ENCODE data around the gene CSTF3. TPM values are rescaled to one million over a fixed set of nuclear protein-coding genes. Genes with fewer than 3 reads are reported as not detected.

Gene CSTF3
- total and polyA plus RNA-seq, 9 of the 15 experiments (the other 6 are each of a cell fraction or from before 2014, with no cell fraction given): 37.0 to 111 (median 61.0) TPM

DNA sequence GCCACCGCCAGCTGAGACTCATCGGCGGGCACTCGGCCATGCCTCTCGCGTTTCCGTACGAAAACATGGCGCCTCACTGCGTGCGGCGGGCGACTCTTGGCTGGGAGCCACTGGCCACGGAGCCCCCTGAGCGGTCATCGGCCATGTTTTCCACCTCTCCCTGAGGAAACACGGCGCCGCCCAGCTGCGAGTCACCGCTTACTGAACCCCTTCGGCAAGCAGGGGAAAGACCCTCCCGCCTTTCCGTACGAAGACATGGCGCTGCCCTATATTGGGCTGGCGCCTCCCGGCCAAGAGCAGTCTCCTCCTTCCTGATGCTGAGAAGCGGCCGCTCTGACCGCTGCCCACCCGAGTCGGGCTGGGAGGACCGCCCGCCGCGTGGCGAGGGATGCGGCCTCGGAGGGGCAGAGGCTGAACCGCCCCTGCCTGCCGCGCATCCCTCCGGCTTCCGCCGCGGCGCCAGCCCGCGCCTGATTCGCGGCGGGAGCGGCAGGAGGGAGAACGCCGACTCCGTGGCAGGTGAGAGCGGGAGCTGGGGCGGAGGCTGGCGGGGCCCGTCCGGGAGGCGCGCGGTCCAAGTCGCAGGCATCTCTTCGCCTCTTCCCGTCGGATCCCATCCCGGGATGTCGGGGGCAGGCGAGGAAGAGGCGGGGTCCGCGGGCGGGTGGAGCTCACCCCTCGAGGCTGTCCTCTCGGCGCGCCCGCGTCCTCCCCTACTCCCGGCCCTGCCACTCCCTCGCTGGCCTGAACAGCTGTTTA is 121.8 kb downstream of the CSTF3 start, which contains the start of gene TCP11L1 (continued):
- TF ChIP-seq, protein P1, sequence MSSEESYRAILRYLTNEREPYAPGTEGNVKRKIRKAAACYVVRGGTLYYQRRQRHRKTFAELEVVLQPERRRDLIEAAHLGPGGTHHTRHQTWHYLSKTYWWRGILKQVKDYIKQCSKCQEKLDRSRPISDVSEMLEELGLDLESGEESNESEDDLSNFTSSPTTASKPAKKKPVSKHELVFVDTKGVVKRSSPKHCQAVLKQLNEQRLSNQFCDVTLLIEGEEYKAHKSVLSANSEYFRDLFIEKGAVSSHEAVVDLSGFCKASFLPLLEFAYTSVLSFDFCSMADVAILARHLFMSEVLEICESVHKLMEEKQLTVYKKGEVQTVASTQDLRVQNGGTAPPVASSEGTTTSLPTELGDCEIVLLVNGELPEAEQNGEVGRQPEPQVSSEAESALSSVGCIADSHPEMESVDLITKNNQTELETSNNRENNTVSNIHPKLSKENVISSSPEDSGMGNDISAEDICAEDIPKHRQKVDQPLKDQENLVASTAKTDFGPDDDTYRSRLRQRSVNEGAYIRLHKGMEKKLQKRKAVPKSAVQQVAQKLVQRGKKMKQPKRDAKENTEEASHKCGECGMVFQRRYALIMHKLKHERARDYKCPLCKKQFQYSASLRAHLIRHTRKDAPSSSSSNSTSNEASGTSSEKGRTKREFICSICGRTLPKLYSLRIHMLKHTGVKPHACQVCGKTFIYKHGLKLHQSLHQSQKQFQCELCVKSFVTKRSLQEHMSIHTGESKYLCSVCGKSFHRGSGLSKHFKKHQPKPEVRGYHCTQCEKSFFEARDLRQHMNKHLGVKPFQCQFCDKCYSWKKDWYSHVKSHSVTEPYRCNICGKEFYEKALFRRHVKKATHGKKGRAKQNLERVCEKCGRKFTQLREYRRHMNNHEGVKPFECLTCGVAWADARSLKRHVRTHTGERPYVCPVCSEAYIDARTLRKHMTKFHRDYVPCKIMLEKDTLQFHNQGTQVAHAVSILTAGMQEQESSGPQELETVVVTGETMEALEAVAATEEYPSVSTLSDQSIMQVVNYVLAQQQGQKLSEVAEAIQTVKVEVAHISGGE (CRISPR knock-in tag; IDR thresholded peaks at IDR 0.05): peak in 1 of 3 experiments; percentile 69; a peak in 2 of 6 replicates
- TF ChIP-seq, protein P2, sequence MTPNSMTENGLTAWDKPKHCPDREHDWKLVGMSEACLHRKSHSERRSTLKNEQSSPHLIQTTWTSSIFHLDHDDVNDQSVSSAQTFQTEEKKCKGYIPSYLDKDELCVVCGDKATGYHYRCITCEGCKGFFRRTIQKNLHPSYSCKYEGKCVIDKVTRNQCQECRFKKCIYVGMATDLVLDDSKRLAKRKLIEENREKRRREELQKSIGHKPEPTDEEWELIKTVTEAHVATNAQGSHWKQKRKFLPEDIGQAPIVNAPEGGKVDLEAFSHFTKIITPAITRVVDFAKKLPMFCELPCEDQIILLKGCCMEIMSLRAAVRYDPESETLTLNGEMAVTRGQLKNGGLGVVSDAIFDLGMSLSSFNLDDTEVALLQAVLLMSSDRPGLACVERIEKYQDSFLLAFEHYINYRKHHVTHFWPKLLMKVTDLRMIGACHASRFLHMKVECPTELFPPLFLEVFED (CRISPR knock-in tag; conservative IDR thresholded peaks at IDR 0.05): no peak
- no peak for TF ChIP-seq LARP7 (IDR thresholded peaks at IDR 0.05)
- peak; percentile 86 for TF ChIP-seq RB1 (IDR thresholded peaks at IDR 0.05; ENCODE audit: low read depth)
- TF ChIP-seq, protein P3, sequence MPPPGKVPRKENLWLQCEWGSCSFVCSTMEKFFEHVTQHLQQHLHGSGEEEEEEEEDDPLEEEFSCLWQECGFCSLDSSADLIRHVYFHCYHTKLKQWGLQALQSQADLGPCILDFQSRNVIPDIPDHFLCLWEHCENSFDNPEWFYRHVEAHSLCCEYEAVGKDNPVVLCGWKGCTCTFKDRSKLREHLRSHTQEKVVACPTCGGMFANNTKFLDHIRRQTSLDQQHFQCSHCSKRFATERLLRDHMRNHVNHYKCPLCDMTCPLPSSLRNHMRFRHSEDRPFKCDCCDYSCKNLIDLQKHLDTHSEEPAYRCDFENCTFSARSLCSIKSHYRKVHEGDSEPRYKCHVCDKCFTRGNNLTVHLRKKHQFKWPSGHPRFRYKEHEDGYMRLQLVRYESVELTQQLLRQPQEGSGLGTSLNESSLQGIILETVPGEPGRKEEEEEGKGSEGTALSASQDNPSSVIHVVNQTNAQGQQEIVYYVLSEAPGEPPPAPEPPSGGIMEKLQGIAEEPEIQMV (tag; conservative IDR thresholded peaks at IDR 0.05; ENCODE audit: low read depth): no peak
- TF ChIP-seq NEUROD1 (IDR thresholded peaks at IDR 0.05; ENCODE audit: borderline replicate concordance, low read depth, low read length, partially characterized antibody): no peak
- TF ChIP-seq, protein P4, sequence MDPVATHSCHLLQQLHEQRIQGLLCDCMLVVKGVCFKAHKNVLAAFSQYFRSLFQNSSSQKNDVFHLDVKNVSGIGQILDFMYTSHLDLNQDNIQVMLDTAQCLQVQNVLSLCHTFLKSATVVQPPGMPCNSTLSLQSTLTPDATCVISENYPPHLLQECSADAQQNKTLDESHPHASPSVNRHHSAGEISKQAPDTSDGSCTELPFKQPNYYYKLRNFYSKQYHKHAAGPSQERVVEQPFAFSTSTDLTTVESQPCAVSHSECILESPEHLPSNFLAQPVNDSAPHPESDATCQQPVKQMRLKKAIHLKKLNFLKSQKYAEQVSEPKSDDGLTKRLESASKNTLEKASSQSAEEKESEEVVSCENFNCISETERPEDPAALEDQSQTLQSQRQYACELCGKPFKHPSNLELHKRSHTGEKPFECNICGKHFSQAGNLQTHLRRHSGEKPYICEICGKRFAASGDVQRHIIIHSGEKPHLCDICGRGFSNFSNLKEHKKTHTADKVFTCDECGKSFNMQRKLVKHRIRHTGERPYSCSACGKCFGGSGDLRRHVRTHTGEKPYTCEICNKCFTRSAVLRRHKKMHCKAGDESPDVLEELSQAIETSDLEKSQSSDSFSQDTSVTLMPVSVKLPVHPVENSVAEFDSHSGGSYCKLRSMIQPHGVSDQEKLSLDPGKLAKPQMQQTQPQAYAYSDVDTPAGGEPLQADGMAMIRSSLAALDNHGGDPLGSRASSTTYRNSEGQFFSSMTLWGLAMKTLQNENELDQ (CRISPR knock-in tag; IDR thresholded peaks at IDR 0.05; ENCODE audit: borderline replicate concordance): no peak
- TF ChIP-seq, protein P5, sequence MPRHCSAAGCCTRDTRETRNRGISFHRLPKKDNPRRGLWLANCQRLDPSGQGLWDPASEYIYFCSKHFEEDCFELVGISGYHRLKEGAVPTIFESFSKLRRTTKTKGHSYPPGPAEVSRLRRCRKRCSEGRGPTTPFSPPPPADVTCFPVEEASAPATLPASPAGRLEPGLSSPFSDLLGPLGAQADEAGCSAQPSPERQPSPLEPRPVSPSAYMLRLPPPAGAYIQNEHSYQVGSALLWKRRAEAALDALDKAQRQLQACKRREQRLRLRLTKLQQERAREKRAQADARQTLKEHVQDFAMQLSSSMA (CRISPR knock-in tag; IDR thresholded peaks at IDR 0.05): no peak; the same call in 1 of the 2 replicates
- TF ChIP-seq, protein P6, sequence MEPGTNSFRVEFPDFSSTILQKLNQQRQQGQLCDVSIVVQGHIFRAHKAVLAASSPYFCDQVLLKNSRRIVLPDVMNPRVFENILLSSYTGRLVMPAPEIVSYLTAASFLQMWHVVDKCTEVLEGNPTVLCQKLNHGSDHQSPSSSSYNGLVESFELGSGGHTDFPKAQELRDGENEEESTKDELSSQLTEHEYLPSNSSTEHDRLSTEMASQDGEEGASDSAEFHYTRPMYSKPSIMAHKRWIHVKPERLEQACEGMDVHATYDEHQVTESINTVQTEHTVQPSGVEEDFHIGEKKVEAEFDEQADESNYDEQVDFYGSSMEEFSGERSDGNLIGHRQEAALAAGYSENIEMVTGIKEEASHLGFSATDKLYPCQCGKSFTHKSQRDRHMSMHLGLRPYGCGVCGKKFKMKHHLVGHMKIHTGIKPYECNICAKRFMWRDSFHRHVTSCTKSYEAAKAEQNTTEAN (CRISPR knock-in tag; IDR thresholded peaks at IDR 0.05): 0 out of 2 replicates have a peak, but pooled peaks have one; percentile 15
- no peak; the same call in 1 of the 2 replicates for TF ChIP-seq ELF2 (CRISPR knock-in tag; IDR thresholded peaks at IDR 0.05)
- no peak for TF ChIP-seq EWSR1 (IDR thresholded peaks at IDR 0.05; ENCODE audit: borderline replicate concordance, low read depth, partially characterized antibody)
- no peak for TF ChIP-seq ZNF140 (CRISPR knock-in tag; IDR thresholded peaks at IDR 0.05)
